ENCODE results near the gene NIFK.

NIFK gene

GRCh38 chr2:121682396-121683298 is 54.0 kb downstream of the NIFK start:
- no peak for DNase-seq (ENCODE audit: low spot score)
- no peak for TF ChIP-seq CTCF (IDR thresholded peaks at IDR 0.05; ENCODE audit: extremely low read depth, missing control alignments)

- TF ChIP-seq CTCF (IDR thresholded peaks at IDR 0.05; ENCODE audit: extremely low read depth, missing control alignments): no peak
- DNase-seq (ENCODE audit: low spot score): no peak
Observed at GRCh38 chr2:121677855-121678254, 58.8 kb downstream of the NIFK start.
